Neural cell (in vitro differentiated cells): Measurements from ENCODE around the gene NCBP2L. TPM values are rescaled to one million over a fixed set of nuclear protein-coding genes. Genes with fewer than 3 reads are reported as not detected.

Experiments used
- H2AFZ ChIP-seq: fragments of 200-600, 300-800 bp; sonication (generic), shearing (Covaris generic); 2 replicates; pipeline ENCODE4 v1.6.0; 2014; ENCODE audit warnings: low read depth, mild to moderate bottlenecking, antibody characterized with exemption, low read length, moderate library complexity
- H3F3A ChIP-seq: fragments of 200-600 bp; shearing (Covaris generic); 2 replicates; pipeline ENCODE4 v1.6.1; 2016; ENCODE audit warnings: mild to moderate bottlenecking, moderate library complexity, mixed read lengths, antibody characterized with exemption, low read length; ENCODE audit not compliant: insufficient read depth, poor library complexity, severe bottlenecking
- H3K27ac ChIP-seq: fragments of 200-600, 300-800 bp; sonication (generic), shearing (Covaris generic); 2 replicates; pipeline ENCODE4 v1.5.1; 2014; ENCODE audit warnings: mild to moderate bottlenecking, low read length, moderate library complexity
- H3K27me3 ChIP-seq: fragments of 300-800, 200-600 bp; sonication (generic), shearing (Covaris generic); 2 replicates; pipeline ENCODE4 v1.6.0; 2014; ENCODE audit warnings: mild to moderate bottlenecking, low read depth, low read length, moderate library complexity; ENCODE audit not compliant: insufficient read depth
- H3K36me3 ChIP-seq: fragments of 300-800, 200-600 bp; sonication (generic), shearing (Covaris generic); 2 replicates; pipeline ENCODE4 v1.5.1; 2014; ENCODE audit warnings: mild to moderate bottlenecking, antibody characterized with exemption, low read length, moderate library complexity; ENCODE audit not compliant: insufficient read depth
- H3K4me2 ChIP-seq: fragments of 300-800, 200-600 bp; sonication (generic), shearing (Covaris generic); 2 replicates; pipeline ENCODE4 v1.6.0; 2014; ENCODE audit warnings: mild to moderate bottlenecking, low read length
- H3K4me3 ChIP-seq: fragments of 300-800, 200-600 bp; sonication (generic), shearing (Covaris generic); 2 replicates; pipeline ENCODE4 v1.5.1; 2014; ENCODE audit warnings: mild to moderate bottlenecking, low read length, moderate library complexity
- H3K79me2 ChIP-seq: fragments of 200-600 bp; shearing (Covaris generic); replicated peaks from 2 replicates; pipeline ENCODE4 v1.6.0; 2014; ENCODE audit warnings: mild to moderate bottlenecking, low read length, moderate library complexity; ENCODE audit not compliant: insufficient read depth
- H3K9ac ChIP-seq: fragments of 300-800, 200-600 bp; sonication (generic), shearing (Covaris generic); 2 replicates; pipeline ENCODE4 v1.6.1; 2016; ENCODE audit warnings: mild to moderate bottlenecking, low read length, mixed read lengths
- H3K9me2 ChIP-seq: fragments of 200-600 bp; shearing (Covaris generic); 2 replicates; pipeline ENCODE4 v1.6.1; 2016; ENCODE audit warnings: mild to moderate bottlenecking, low read length, mixed read lengths; ENCODE audit not compliant: insufficient read depth
- H3K9me3 ChIP-seq: fragments of 200-600, 300-800 bp; sonication (generic), shearing (Covaris generic); 2 replicates; pipeline ENCODE4 v1.6.1; 2016; ENCODE audit warnings: mild to moderate bottlenecking, mixed run types, low read length, moderate library complexity, mixed read lengths
- H4K20me1 ChIP-seq: fragments of 200-600 bp; shearing (Covaris generic); 2 replicates; pipeline ENCODE4 v1.6.1; 2016; ENCODE audit warnings: mild to moderate bottlenecking, mixed run types; ENCODE audit not compliant: insufficient read depth
- EP300 ChIP-seq: fragments of 450-650 bp; conservative IDR thresholded peaks from 2 replicates; pipeline ENCODE4 v1.6.1; 2014; ENCODE audit warnings: antibody characterized with exemption, mild to moderate bottlenecking, moderate library complexity; ENCODE audit not compliant: poor library complexity, severe bottlenecking
- EZH2 ChIP-seq: fragments of 200-600, 300-800 bp; shearing (Covaris generic), sonication (generic); IDR thresholded peaks from 2 replicates; pipeline ENCODE4 v1.6.1; 2014; ENCODE audit warnings: antibody characterized with exemption, low read length, borderline replicate concordance, mild to moderate bottlenecking; ENCODE audit not compliant: insufficient read depth, poor library complexity, severe bottlenecking
- MXI1 ChIP-seq: fragments of 450-650 bp; conservative IDR thresholded peaks from 2 replicates; pipeline ENCODE4 v1.6.1; 2014; ENCODE audit warnings: antibody characterized with exemption, mild to moderate bottlenecking; ENCODE audit not compliant: poor library complexity, severe bottlenecking
- POLR2AphosphoS5 ChIP-seq: IDR thresholded peaks from 2 replicates; pipeline ENCODE4 v1.6.1; 2012
- RAD21 ChIP-seq: fragments of 450-650 bp; conservative IDR thresholded peaks from 2 replicates; pipeline ENCODE4 v1.6.1; 2014; ENCODE audit warnings: antibody characterized with exemption, mild to moderate bottlenecking, moderate library complexity
- SMC3 ChIP-seq: fragments of 450-650 bp; conservative IDR thresholded peaks from 2 replicates; pipeline ENCODE4 v1.6.1; 2014; ENCODE audit warnings: antibody characterized with exemption, mild to moderate bottlenecking, moderate library complexity; ENCODE audit not compliant: poor library complexity
- TAF1 ChIP-seq: IDR thresholded peaks from 2 replicates; pipeline ENCODE4 v1.6.1; 2012; ENCODE audit warnings: low read depth
- polyA minus RNA-seq: library from RNA; depleted of rRNA, polyadenylated mRNA; stranded (reverse); fragments of >200 nt; gene quantifications from 2 replicates; pipeline ENCODE4 v1.2.3, GENCODE V29; 2014
- polyA plus RNA-seq: library from polyadenylated mRNA; depleted of rRNA; stranded (reverse); fragments of >200 nt; gene quantifications from 2 replicates; pipeline ENCODE4 v1.2.3, GENCODE V29; 2014
- TF ChIP-seq, protein P1 (sequence below): fragments of 450-650 bp; IDR thresholded peaks from 2 replicates; pipeline ENCODE4 v1.5.1; 2014; ENCODE audit warnings: antibody characterized with exemption, mild to moderate bottlenecking, moderate library complexity; ENCODE audit not compliant: poor library complexity, severe bottlenecking
- TF ChIP-seq, protein P2 (sequence below): IDR thresholded peaks from 2 replicates; pipeline ENCODE4 v1.6.1; 2012; ENCODE audit warnings: borderline replicate concordance

The NCBP2L gene
- polyA plus RNA-seq (not detected in 2 replicates), polyA minus RNA-seq (not detected in 2 replicates)

DNA sequence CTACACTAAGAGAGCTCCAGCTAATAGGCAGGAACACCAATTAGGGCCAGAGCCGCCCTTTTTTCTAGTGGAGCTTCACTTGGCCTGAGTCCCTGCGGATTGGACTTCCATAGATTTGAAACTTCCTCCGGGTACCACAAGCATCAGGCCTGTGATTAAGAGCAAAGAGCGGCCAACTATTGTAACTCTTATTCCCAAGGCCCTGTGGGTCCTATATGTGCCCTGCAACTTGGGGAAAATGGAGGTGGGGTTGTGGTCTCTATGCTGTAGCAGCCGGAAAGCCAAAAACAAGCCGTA lies at the start of gene NCBP2L:
Gene NCBP2L (plus strand): TSS at position 198 of the 297 bp plus-strand sequence. CDS start 16,488 bp downstream, outside the sequence.
- Histone ChIP-seq H2AFZ (no peak within 1 kb of the TSS), H3K36me3 (no peaks in the 10 kb centered on the region), H3K79me2 (no peaks in the 10 kb centered on the region), H4K20me1 (no peaks in the 10 kb centered on the region), H3K27me3 (peaks cover 20% of the 10 kb centered on the region), H3K4me3 (peak within 1 kb of the TSS; percentile 68), H3K9me3 (no peaks in the 10 kb centered on the region), H3F3A (no peaks in the 10 kb centered on the region), H3K27ac (no peak within 1 kb of the TSS), H3K4me2 (no peak within 1 kb of the TSS), H3K9me2 (no peaks in the 10 kb centered on the region), H3K9ac (no peak within 1 kb of the TSS)
- TF ChIP-seq, protein P1, sequence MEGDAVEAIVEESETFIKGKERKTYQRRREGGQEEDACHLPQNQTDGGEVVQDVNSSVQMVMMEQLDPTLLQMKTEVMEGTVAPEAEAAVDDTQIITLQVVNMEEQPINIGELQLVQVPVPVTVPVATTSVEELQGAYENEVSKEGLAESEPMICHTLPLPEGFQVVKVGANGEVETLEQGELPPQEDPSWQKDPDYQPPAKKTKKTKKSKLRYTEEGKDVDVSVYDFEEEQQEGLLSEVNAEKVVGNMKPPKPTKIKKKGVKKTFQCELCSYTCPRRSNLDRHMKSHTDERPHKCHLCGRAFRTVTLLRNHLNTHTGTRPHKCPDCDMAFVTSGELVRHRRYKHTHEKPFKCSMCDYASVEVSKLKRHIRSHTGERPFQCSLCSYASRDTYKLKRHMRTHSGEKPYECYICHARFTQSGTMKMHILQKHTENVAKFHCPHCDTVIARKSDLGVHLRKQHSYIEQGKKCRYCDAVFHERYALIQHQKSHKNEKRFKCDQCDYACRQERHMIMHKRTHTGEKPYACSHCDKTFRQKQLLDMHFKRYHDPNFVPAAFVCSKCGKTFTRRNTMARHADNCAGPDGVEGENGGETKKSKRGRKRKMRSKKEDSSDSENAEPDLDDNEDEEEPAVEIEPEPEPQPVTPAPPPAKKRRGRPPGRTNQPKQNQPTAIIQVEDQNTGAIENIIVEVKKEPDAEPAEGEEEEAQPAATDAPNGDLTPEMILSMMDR = peak; percentile 8
- TF ChIP-seq EP300 = no peak

DNA sequence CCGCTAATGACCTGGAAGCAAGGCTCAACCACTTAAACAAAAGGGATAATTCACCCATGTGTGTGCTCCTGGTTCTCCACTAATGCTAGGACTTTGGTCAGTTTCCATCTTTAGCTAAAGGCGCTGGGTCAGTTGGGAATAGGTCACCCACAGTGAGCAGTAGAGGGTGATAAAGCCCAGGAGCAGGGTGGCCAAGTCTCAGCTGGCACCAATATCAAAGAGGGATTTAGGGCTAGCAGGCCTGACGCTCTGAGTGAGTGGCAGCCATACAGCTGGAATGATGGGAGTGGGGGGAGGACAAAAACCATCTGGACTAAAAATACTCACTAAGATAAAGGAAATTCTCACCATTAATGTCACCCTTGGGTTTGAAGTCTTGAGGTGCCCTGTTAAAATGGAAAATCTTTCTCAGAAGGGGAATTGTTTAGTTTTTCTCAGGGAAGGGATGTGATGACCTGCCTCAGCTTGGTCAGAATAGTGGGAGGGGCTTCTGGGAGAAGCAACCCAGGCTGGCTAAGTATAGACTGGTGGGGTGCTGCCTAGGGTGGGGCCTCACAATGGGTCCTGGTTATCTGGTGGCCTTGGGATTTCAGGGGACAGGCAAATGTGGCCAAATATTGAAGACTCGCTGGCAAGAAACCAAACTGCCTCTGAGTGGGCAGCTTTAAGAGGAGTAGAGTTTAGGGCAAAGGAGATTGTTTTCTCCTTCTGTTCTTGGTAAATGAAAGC lies 49.0 kb upstream of the NCBP2L start:
- H2AFZ ChIP-seq = no peak overlapping the region

More for the DNA sequence above, 49.0 kb upstream of the NCBP2L start:
- no peaks in the 10 kb centered on the region for H3F3A ChIP-seq
- no peaks in the 10 kb centered on the region for H4K20me1 ChIP-seq
- no peak overlapping the region for H3K9ac ChIP-seq
- no peak overlapping the region for H3K4me2 ChIP-seq
- no peaks in the 10 kb centered on the region for H3K9me3 ChIP-seq
- TF ChIP-seq TAF1 = no peak
- TF ChIP-seq, protein P1 = no peak
- no peak for TF ChIP-seq RAD21
- no peak for TF ChIP-seq POLR2AphosphoS5
- TF ChIP-seq SMC3 = no peak
- TF ChIP-seq EZH2 = no peak
- TF ChIP-seq, protein P2, sequence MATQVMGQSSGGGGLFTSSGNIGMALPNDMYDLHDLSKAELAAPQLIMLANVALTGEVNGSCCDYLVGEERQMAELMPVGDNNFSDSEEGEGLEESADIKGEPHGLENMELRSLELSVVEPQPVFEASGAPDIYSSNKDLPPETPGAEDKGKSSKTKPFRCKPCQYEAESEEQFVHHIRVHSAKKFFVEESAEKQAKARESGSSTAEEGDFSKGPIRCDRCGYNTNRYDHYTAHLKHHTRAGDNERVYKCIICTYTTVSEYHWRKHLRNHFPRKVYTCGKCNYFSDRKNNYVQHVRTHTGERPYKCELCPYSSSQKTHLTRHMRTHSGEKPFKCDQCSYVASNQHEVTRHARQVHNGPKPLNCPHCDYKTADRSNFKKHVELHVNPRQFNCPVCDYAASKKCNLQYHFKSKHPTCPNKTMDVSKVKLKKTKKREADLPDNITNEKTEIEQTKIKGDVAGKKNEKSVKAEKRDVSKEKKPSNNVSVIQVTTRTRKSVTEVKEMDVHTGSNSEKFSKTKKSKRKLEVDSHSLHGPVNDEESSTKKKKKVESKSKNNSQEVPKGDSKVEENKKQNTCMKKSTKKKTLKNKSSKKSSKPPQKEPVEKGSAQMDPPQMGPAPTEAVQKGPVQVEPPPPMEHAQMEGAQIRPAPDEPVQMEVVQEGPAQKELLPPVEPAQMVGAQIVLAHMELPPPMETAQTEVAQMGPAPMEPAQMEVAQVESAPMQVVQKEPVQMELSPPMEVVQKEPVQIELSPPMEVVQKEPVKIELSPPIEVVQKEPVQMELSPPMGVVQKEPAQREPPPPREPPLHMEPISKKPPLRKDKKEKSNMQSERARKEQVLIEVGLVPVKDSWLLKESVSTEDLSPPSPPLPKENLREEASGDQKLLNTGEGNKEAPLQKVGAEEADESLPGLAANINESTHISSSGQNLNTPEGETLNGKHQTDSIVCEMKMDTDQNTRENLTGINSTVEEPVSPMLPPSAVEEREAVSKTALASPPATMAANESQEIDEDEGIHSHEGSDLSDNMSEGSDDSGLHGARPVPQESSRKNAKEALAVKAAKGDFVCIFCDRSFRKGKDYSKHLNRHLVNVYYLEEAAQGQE = no peak
- TF ChIP-seq MXI1 = no peak
- TF ChIP-seq EP300 = no peak
- H3K79me2 ChIP-seq = no peaks in the 10 kb centered on the region
- H3K9me2 ChIP-seq = no peaks in the 10 kb centered on the region
- H3K4me3 ChIP-seq = no peak overlapping the region
- H3K36me3 ChIP-seq = no peaks in the 10 kb centered on the region
- H3K27ac ChIP-seq = no peak overlapping the region
- H3K27me3 ChIP-seq = no peaks in the 10 kb centered on the region
